ENCODE data around the gene TLE3.

The TLE3 gene

GRCh38 chr15:70047386-70048197 is 50.1 kb downstream of the TLE3 start:
- DNase-seq = no peak

DNA sequence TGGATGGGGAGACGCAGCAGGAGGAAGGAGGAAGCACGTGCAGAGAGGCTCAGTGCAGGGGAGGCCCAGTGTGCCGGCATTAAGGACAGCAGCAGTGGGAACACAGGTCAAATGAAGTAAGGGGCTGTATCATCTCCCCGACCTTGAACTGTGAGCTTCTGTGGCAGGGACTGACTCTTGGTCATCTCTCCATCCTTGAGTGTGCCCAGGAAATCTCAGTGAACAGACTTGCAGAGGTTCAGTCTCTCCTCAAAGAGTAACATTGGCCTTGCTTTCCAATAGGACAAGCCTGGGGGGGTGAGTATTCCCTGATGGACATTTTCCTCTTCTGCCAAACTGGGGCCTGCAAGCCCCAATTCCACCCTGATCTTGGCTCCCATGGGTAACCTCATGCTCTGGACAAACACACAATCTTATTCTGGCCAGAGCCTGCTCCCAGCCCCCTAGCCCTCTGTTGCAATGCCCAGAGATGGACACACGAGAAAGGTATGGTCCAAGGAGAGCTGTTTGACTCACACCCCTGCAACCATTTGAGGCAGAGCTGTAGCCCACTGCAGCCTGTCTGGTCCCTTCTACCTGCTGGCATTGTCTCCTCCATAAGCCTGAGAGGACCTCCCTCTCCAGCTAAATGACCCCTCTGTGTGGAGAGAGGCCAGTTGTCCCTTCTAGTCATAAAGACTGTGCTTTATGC is 50.9 kb downstream of the TLE3 start:
- DNase-seq = no peak

- DNase-seq = no peak
These were observed 52.7 kb downstream of the TLE3 start for GRCh38 chr15:70045045-70045444.

DNA sequence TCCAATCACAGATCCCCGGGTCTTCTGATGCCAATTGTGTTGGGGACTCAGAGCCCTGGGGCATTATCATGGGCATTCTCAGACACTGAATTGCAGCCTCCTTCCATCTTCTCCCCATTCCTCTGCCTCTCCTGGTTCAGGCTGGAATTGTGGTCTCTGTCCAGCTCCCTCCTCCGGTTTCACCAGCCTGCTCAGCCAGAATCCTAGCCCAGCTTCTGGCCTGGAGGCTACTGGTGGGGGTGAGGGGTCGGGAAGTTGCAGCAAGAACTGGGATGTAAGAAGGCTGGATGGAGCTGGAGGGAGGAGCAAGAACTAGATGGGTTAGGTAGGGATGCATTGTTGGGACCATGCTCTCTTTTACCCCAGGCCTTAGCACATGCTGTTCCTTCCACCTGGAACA is 53.5 kb downstream of the TLE3 start:
- no peak for DNase-seq

DNA sequence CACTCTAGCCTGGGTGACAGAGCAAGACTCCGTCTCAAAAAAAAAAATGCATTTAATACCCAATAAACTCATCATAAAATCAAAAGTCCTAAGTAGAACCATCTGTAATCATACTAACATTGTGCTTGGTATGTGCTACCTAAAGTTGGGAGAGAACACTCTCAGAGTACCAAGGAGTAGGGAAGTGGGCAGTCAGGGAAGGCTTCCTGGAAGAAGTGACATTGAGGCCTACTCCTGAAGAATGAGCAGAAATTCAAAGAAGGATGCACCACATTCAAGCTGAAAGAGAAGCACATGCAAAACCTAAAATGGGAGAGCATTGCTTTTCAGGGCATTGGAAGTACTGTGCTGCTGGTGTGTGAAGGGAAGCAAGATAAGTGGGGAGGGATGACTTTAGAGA is 54.1 kb downstream of the TLE3 start:
- no peak for DNase-seq

DNA sequence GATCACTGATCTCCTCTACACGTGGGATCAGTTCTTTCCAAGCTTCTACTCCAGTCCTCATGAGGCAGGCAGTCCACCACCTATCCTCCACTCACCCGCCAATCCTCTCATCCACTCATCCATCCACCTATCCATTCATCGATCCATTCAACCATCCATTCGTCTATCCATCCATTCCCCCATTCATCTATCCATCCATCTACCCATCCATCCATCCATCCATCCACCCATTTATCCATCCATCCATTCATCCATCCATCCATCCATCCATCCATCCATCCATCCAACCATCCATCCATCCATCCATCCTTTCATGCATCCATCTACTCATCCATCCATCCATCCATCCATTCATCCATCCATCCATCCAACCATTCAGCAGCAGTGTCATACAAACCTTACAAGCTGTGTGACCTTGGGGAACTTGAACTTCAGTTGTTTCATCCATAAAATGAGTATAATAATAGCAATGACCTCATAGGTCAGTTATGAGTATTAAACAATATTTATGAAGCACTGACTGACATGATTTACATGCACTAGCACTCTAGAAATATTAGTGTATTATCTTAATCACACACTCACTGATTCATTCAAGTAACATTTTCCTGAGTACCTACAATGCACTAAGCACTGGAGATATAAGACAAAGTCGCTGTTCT is 55.0 kb downstream of the TLE3 start:
- DNase-seq = no peak

DNA sequence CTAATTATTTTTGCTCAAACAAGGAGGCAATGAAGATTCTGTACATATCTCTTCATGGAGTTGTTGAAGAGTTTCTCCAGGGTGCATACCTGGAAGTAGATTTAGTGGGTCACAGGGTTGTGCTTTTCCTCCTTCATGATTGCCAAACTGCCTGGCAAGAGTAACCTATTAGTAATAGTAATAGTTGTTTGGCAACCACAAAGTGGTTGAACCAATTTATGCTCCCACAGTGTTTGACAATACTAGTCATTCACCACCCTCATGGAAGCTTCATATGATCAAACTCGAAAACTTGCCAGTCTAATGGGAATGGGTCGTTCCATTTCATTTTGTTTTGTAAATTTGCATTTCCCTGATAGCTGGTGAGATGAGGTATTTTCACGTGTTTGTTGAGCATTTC is 57.8 kb downstream of the TLE3 start:
- DNase-seq = no peak

GRCh38 chr15:70038730-70039392 is 58.9 kb downstream of the TLE3 start:
- no peak for DNase-seq

DNA sequence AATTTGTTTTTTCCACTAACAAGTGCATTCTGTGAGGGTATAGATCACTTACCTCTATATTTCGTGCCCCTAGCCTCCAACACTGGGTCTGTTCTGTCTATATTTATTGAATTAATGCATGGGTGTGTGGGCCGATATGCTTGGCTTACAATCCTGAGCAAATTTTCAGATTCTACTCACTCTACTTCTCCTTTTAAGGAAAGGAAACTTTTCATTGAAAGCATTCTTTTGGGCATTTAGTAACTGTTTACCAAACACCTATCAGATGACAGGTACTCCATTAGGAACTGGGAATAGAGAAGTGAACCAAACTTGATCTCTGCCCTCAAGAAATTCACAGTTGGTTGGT is 60.5 kb downstream of the TLE3 start:
- no peak for DNase-seq

GRCh38 chr15:70036585-70037291 is 61.0 kb downstream of the TLE3 start:
- DNase-seq = peak in 1 of 2 donors; percentile 38

DNA sequence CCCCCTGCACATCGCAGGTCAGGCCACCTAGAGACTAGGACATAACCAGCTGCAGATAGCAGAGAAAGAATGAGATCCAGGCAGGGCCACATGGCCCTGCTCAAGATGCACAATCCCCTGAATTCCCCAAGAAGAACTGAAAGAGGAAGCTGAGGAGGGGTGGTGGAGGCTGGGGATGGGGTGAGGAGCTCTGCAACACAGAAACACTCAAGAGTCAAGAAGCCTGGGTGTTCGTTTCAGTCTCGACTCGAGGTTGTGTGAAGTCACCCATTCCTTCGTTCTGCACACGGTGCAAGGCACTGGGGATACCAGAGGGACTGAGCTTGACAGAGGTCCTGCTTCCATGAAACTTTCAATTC is 62.0 kb downstream of the TLE3 start:
- peak in 1 of 2 donors; percentile 43 for DNase-seq

DNA sequence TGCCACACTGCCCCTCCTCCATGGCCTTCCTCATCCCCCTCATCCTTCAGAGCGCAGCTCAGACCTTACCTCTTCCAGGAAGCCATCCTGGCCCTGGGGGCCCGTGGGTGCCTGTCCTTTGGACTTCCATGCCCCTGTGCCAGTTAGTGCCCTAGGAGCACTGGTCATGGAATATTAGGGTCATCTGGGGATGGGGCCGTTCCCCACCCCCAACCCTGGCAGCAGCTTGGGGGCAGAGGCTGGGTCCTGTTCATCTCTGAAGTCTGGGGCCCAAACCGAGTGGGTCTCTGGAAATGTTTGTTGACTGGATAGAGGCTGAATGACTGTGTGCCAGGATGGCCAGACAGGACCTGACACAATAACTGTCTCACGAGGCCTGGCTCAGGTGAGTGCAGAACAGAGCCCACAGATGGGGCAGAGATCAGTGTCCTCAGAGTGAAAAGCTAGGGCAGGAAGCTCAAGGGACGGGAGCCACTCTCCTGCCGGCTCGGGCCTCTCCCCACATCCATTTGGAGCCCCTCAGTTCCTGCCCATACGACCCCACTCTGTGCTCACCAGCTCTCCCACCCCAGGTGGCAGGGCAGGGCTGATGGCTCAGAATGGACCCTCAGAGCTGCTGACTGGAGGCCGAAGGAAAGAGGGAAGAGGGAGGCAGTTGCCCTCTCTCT is 62.5 kb downstream of the TLE3 start:
- no peak for DNase-seq

GRCh38 chr15:70034596-70034995 is 63.1 kb downstream of the TLE3 start:
- DNase-seq = no peak

DNA sequence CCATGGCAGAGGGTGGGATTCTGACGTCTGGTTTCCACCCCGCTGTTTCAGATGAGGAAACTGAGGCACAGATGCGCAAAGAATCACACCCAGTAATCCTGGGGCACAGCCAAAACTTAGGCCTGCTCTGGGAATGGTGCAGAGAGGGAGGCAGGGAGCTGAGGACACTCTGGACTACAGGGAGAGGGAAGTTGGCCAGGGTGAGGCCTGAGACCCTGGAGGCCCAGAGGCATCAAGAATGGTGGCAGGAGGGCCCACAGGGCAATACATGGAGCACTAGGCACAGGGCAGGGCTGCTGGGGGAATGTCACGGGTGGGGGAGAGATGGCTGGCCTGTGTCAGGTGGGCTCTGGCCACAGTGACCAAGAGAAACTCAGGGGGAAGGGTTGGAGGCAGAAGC is 63.6 kb downstream of the TLE3 start:
- no peak for DNase-seq

DNA sequence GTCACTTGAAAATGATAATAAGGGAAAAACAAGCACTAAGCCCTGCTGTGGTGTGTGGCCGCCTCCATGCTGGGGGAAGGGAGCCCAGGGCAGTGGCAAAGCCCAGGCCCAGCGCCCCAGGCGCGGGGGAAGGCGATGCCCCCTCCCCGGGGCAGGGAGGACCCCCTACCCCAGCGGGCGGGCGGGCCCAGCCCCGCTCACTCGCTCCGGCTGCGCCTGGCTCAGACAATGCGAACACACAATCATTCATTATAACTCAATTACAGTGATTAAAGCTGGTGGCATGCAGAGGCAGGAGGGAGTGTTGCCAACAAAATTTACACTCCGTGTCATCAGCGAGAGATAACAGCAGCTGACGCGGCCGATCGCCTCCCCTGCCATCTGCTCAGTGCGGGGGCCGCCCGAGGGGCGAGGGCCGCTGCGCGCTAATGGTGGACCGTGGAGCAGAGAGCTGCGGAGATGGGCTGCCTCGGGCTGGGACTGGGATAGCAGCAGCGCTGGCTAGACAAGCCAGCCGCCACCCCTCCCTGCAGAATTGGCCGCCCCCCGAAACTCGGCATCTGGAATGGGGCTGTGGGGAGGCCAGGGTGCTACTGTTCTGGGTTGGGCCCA is 64.1 kb downstream of the TLE3 start:
- DNase-seq = no peak

DNA sequence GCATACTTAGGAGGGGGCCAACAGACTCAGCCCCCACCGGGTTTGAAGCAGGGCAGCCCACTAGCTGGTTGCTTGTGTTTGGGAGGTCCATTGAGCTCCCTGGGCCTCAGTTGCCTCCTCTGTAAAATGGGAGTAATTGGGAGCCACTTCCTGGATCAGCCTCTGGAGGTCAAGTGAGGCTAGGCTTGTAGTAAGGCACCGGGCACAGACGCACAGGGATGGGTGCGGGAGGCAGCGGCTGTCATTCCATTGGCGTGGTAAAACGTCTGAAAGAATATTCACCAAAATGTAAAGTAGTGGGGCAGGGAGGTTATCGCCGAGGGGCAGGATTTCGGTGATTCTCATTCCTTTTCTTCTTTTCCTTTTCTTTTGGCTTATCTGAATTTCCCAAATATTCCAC is 64.6 kb downstream of the TLE3 start:
- DNase-seq = no peak

DNA sequence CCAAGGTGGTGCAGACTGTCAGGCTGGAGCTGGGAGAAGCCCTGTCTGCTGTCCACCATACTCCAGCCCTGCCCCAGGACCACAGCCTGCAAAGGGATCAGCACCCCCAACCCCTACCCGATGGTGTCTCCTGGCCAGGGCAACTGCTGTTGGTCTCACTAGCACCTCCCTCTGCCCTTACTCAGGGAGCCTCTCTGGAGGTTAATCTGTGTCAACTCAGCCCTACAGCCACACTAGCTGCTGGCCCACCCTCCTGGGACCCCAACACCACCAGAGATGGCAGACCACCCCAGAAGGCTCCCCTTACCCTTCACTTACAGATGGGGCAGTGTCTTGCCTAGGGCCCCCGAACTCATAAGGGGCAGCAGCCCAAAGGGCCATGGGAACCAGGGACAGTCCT is 65.2 kb downstream of the TLE3 start:
- no peak for DNase-seq

DNA sequence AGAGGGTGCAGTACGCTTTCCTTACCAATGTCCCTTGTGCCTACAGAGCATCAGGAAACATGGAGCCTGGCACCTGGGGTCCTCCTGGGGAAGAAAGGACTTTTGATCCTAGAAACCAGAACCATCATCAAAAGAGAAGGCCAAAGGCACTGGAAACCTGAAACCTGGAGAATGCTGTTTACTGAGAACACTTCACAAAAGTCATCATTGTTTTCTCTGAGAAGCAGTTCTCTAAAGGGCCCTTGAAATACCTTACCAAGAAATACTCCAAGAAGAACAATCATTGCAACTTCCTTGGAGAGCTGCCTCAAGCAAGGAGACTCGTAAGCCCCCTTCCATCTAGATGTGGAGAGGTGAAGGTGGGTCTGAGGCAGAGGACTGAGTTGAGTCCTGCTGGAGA is 66.0 kb downstream of the TLE3 start:
- DNase-seq = no peak

DNA sequence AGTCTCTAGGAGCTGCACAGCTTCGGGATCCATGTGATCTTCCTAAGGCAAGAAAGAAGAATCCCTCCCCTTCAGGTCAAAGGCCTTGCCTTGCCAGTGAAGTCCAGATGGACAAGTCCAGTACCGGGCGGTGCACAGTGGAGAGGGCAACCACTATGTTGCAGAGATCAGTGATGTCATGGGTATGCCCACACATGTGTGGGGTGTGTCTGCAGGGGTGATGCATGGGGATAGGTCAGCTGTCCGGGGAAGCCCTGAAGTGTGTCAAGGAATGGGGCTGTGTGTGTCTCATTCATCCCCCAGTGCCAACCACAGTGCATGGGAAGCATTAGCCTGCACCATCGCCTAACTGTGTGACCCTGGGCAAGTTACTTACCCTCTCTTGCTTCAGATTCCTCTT is 66.5 kb downstream of the TLE3 start:
- DNase-seq = no peak

- no peak for DNase-seq
These were observed 66.9 kb downstream of the TLE3 start for GRCh38 chr15:70030851-70031250.

DNA sequence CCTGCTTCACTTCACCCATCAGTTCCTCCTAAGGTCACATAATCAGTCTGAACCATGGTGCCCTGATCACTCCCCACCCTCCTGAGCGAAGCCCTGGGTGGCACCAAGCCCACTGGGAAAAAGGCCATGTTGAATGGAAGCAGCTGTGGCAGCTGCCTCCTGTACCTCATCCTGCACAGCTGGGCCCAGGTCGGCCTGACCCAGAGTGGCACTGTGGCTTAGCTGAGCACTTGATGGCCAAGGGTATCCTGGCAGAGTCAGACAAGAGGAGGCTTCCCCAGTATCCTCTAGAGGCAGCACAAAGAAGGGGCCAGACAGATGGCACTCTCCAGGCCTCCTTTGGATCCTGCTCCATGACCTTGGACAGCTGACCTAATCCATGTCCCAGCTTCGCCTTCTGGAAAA is 68.4 kb downstream of the TLE3 start:
- DNase-seq = no peak

- DNase-seq = no peak
These were observed 70.2 kb downstream of the TLE3 start for GRCh38 chr15:70027518-70027917.
